Cortex of kidney (tissue), 1 donor: ENCODE results near the gene SERPINA9.
"Not testable (repeated sequence)": the region's sequence is repeated elsewhere in the genome, so short reads cannot be mapped to it uniquely, and the experiment has no call there.

ENCODE experiments used
- DNase-seq: peaks from one replicate; lab custom pipeline; 2025; lab: John Stamatoyannopoulos, UW

SERPINA9 gene

DNA sequence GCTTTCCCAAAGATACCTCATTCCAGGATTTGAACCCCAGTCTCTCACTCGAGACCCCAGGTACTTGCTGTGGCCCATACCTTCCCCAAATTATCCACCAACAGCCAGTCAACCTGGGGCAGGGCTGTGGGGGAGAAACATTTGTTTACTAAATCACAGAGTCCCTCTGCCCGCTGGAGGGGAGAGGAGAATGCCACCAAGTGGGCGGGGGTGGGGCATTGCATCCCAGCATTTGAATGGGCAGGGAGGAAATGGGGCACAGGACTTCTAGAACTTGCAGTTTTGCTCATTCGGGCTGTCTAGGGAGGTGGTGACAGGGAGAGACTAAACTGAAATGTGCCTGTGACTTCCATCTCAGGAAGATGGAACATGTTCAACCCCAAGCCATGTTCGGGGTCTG is 10.9 kb upstream of the SERPINA9 start:
- DNase-seq = no peak

DNA sequence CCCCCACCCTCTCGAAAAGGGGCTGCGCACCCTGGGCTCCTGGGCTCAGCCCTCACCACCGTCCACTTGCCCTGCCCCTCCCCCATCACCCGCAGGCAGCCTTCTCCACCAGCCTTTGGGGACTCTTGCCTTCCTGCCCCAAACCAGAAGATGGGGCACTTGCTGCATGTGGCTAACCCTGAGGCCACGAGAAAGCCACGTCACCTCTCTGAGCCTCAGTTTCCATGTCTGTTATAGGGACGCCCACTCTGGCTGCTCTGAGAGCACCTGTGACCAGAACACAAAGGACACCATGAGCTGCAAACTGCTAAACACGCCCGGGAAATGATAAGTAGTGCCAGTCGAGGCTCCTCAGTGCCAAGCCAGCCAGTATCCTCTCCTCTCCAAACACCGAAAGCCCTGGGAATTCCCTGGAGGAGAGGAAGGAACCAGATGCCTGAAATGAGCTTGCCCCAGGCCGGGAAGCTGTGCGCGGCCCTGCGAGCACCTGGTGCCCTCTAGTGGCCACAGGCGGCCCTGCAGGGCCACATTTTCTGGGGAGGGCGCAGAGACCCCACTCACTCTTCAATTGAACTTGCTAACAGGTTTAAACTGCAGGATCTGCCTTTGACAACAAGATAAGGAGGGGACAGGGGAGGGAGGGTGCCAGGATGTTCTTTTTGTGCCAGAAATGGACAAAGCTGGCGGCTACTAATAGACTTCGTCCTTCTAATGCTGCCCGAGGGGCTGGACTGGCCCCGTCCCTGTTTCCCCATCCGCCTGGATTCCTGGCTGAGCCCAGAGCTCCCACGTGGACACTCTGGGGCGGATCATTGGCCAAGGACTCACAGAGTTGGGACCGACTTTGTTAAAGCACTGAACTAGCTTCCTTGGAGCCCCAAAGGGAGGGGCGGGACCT is 10.2 kb upstream of the SERPINA9 start:
- no peak for DNase-seq

DNA sequence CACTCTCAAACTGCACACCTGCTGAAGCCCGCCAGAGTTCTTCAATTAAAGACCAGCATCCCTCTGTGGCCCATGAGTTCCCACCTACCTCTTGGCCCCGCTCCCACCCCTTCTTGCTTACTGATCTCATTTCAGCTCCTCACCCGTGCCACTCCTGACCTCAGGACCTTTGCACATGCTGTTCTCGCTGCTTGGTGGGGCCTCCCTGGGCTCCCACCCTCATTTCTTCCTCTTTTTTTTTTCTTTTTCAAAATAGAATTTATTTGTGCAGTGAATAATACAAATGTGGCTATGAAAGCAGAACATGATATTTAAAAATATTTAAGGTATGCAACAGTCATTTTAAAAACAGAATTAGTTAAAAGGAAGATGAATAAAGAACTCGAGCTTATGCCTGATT is 8.5 kb upstream of the SERPINA9 start:
- DNase-seq = no peak

DNA sequence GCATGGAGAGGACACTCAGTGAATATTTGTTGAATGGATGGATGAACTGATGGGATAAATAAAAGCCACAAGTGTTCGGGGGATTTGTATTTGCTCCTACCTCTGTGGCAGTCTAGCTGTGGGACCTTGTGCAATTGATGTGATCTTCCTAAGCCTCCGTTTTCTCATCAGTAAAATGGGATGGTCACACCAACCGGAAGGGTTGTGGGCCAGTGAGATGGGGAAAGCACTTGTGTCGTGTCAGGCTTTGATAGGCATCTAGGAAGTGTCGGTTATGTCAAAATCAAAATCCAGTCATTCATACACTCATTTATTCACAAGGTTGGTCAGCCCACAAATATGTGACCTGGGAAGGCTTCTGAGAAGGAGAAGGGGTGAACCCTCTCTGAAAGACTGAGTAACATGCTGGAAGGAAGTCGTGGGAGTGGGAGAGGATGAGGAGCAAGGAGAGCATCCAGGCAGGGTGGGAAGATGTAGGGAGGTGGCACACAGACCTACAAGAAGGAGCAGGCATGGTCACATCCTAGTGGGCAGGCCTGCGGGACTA is 7.8 kb upstream of the SERPINA9 start:
- DNase-seq = no peak

DNA sequence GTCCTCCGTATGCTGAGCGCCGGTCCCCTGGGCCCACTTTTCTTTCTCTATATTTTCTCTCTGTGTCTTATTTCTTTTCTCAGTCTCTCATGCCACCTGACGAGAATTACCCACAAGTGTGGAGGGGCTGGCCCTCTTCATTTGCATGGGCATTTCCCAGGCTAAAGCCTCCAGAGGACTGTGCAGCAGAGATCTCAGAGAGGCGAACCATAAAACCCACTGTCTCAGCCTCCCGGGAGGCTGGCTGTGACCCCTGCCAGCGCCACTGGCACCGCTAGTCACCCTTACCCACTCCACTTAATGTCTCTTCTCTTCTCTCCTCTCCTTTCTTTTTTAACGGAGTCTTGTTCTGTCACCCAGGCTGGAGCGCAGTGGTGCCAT is 7.1 kb upstream of the SERPINA9 start:
- no peak for DNase-seq

DNA sequence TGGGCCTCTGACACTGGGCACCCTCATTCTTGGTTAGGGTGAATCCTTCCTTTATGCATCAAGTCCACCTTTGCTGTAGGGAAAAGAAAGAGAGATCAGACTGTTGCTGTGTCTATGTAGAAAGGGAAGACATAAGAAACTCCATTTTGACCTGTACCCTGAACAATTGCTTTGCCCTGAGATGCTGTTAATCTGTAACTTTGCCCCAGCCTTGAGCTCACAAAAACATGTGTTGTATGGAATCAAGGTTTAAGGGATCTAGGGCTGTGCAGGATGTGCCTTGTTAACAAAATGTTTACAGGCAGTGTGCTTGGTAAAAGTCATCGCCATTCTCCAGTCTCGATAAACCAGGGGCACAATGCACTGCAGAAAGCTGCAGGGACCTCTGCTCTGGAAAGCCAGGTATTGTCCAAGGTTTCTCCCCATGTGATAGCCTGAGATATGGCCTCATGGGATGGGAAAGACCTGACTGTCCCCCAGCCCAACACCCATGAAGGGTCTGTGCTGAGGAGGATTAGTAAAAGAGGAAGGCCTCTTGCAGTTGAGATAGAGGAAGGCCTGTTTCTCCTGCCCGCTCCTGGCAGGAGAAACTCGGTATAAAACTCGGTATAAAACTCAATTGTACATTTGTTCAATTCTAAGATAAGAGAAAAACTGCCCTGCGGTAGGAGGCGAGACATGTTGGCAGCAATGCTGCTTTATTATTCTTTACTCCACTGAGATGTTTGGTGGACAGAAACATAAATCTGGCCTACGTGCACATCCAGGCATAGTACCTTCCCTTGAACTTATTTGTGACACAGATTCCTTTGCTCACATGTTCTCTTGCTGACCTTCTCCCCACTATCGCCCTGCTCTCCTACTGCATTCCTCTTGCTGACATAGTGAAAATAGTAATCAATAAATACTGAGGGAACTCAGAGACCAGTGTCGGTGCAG is 6.4 kb upstream of the SERPINA9 start:
- not testable (repeated sequence) for DNase-seq

DNA sequence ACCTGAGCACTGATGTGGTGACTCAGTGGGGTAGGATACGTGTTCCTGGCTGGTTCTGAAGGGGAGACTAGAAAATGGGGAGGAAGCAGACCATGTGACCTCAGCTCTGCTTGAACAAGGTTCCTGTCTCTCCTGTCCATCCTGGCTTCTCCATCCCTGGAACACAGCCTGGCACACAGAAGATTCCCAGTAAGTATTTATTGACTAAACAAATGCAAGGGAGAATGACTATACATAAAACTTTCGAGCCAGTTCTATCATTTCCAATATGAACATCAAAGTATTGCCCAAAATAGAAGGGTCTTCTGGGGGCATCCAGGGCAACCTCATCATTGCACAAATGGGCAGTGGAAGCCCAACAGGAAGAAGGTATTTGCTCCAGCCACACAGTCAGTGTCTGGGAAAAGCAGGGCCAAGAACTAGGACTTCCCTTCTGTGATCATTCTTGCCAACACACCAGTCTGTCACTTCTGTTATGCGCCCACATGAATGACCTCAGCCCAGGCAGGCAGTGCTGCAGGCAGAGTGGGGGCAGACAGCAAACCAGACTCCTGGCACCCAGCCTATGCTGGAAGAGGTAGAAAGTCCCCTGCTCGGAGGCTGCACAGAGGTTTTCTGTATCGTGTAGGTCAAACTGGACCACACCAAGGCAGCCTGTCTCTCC is 5.6 kb upstream of the SERPINA9 start:
- no peak for DNase-seq

DNA sequence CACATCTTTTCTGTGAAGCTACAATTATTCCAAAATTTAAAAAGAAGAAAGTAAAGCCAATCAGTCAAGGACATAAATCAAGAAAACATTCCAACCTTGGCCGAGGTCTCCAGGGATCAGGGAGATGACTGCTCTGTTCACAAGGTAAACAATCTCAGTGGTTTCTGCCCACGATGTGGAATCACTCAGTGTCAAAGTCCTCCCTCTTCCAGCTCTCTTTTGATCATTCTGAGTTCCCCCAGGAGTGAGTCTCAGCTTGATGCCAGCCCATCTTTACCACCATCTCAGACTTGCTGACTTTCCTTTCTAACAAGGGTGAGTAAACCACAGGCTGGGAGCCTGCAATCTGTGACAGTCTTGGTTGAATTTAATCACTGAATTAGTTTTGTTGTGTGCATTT is 4.8 kb upstream of the SERPINA9 start:
- DNase-seq = no peak

DNA sequence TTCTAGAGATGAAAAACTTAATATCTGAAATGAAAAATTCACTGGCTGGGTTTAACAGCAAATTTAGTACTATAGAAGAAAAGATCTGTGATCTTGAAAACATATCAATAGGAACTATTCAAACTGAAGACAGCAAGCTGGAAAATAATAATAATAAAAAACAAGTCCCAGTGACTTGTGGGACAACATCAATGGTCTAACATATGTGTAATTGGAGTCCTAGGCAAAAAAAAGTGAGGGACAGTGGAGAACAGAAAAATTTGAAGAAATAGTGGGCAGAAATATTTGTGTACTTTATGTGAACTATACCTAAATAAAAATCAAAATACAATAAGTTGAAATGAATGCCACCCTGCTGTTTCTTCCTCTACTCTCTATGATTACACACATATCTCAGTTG is 2.4 kb upstream of the SERPINA9 start:
- no peak for DNase-seq

DNA sequence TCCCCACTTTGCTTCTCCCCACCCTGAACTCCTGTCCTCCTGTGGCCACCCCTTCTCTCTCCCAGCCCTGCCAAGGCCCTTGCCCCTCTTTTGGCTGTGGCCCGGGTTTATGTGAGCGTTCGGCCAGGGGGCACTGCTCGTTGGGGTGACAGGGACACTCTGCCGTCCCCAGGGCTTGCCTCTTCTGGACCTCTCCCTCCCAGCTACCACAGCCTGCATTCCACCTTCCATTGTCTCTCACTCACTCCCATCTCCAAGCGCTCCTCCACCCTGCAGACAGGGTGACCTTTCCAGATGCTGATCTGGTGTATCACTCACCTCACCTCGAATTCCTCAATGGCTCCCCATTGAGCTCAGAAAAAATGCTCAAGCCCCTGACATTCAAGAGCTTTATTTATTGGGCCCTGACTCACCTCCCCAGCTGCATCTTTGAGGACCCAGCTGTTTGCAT is 1.4 kb downstream of the SERPINA9 start:
- no peak for DNase-seq

DNA sequence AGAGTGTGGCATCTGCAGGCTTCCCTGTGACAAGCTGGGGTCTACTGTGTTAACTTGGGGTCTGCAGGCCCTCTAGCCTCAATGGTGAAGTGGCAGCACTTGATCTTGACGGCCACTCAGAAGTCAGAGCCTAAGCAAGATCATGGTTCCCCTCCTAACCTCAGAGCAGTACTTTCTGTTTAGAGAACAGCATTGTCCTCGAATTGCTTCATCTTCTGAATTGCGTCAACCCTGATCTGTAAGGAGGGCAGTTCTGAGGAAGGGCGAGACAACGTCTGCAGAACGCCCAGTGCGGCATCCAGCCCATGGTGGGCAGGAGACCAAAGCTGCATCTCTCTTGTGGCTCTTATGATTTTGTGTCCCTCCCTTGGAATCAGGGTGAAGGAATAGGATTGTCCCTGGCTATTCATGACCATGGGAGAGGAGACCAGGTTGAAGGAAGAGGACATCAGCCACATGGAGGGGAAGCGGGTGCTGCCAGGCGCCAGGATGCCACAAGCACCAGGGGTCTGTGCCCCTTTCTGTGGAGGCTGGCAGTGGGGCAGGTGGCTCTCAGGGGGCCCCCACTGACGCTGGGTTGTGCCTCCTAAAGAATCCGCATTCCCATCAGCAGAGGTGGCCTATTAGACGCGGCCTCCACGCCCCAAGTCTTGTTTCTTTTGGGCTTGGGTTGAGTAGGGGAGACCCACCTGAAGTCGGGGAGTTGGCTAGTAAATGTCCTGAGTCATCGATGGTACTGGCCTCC is 2.2 kb downstream of the SERPINA9 start:
- DNase-seq = no peak

DNA sequence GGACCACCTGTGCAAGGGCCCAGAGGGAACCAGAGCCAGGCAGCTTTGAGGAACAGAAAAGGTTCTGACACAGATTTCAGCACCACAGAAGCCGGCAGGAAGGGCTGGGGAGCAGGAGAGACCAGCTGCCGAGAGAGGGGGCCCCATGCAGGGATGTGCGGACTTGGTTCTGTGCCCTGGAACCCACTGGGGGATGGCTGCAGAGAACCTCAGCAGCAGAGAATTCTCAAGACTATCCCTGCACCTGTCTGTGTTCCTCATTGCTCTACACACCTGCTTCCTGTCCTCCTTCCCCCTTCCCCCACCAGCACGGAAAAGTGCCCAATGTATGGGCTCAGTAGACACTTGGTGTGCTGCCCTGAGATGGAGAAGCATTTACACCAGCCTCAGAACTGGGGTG is 3.2 kb downstream of the SERPINA9 start:
- no peak for DNase-seq

DNA sequence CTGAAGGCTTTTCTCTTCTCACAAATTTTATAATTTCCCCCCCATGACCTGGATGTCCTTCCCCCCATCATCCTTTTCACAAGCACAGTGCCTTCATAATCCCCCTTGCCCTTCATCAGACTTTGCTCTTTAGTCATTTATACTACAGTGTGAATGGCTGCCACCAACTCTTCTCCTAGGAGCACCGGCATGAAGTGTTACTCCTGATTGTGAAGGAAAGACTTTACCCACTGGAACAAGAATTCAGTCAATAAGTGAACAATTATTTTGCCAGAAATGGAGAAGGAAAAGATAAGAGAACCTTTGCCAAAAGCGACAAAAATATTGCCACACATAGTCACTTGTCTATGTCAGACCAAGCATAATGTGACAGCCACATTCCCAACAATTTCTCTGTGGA is 5.0 kb downstream of the SERPINA9 start:
- no peak for DNase-seq

DNA sequence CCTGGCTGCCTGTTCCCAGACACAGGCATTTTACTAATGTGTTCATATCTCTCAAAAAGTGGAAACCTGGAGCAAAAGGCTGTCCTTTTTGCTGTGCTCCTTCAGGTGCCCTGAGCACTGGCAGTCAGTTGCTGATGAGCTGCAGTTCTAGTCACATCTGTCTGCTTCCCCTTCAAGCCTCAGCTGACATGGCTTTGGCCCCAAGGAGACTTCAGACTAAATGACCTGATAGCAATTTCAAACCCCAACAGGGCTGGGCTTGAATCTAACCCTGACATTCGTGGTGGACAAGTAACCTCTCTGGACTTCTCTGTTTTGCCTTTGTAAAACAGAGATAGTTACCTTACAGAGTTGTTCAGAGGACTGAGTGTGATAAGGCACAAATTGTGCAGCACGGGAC is 5.7 kb downstream of the SERPINA9 start:
- no peak for DNase-seq

DNA sequence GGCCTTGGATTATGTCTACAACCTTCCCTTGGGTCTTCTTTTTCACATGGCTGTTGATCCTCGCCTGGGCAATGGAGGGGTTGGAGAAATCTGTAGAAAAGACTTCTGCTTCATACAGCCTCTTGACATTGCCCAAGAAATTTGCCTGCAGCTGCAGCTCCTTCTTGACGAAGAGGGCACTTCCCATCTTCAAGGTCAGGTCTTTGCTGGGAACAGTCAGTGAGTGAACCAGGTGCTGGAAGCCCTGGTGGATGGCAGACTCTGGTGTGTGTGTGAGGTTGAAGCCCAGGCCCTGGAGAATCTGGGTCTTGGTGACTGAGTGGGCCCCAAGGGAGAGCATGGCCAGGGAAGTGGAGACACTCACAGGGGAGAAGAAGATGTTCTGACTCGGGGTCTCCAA is 6.7 kb downstream of the SERPINA9 start:
- no peak for DNase-seq

DNA sequence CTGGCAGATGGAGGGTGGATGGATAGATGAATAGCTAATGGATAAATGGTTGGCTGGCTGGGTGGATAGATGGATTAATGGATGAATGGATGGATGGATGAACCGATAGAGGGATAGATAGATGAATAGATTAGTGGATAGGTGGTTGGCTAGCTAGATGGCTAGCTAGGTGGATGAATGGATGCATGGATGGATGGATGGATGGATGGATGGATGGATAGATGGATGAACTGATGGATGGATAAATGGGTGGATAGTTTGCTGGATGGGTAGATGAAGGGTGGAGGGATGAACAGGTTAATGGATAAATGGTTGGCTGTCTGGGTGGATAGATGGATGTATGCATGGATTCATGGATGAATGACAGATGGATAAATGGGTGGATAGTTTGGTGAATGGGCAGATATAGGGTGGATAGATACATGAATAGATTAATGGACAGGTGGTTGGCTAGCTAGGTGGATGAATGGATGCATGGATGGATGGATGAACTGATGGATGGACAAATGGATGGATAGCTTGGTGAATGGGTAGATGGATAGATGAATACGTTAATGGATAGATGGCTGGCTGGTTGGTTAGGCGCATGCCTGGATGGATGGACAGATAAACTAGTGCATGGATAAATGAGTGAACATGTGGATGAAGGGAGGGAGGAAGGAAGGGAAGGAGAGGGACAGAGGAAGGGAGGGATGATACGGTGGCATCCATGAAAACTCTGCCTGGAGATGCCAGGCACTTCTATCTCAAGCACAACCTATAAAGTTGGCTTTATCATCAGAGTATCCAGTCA is 8.1 kb downstream of the SERPINA9 start:
- DNase-seq = no peak

DNA sequence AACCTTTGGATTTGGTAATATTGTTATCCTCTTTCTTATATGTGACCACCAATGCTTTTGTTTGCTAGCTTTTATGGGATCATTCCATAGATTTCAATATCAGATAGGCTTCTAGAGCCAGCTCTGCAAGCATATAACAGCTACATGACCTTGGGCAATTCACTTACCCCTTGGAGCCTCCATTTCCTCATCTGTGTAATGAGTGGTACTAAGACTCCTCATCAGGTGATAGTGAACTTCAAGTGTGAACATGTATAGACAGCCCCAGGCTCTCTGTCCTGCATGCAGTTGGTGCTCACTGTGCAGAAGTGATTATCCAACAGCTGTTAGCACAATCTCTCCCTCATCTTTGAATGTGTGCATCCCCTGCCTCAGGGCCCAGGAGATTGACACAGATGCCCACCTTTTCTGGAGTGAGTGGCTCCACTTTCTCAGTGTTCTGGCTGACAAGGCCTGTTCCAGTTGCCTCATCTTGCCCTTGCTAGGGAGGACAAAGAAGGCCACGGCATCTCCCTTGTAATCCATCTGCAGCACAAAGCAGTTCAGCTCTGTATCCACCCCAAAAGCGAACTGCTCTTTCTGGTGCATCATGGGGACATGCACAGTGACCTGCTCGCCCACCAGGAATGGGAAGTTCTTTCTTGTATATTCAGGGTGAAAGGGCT is 9.2 kb downstream of the SERPINA9 start:
- DNase-seq = no peak

DNA sequence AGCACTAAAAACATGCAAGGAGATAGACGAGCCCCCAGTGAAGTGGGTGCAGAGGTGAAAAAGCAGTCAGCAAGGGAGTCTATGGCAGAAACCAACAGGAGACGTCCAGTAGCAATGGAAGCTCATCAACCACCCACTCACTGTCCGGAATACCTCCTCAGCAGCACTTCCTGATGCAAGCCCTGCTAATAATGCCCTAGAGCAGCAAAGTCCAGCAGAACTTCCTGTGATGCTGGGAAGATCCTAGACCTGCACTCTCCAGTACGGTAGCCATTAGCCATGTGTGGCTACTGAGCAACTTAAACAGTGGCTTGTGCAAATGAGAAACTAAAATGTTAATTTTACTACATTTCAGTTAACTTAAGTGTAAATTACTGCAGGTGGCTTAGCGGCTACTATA is 11.0 kb downstream of the SERPINA9 start:
- no peak for DNase-seq

DNA sequence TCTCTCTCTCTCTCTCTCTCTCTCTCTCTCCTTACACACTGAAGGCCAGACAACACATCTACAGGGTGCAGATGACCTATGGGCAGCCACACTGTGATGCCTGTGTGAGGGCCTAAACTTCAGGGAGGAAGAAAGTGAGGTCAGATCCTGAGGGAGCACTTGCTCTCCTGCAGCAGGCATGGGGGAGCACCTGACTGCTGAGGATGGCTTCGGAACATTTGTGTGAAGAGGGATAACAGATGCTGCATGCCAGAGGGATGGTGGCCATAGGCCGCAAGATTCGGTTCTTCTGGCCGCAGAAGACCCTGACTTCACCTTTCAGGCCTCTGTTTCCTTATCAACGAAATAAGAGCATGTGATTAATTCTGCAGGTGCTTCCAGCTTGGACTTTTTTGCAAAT is 11.7 kb downstream of the SERPINA9 start:
- DNase-seq = no peak
